Lower leg skin (tissue), 4 donors: ENCODE results near the gene GNG7. TPM values are rescaled to one million over a fixed set of nuclear protein-coding genes. Genes with fewer than 3 reads are reported as not detected.
A peak's percentile ranks its signal among the peaks of the same experiment; 100 is the strongest.
"Not testable (repeated sequence)": the region's sequence is repeated elsewhere in the genome, so short reads cannot be mapped to it uniquely, and the experiment has no call there.

ENCODE experiments used
- DNase-seq, 2 donors: peaks; one replicate each; pipeline ENCODE4 v3.0.0-alpha.2; 2019; ENCODE audit warnings: low spot score in 2 of 2
- H3K4me3 ChIP-seq: fragments of 200-600 bp; sonication (generic); 2 replicates; pipeline ENCODE4 v1.5.1; 2017; ENCODE audit warnings: mild to moderate bottlenecking, low read depth; ENCODE audit not compliant: poor library complexity, severe bottlenecking
- POLR2A ChIP-seq, 2 donors: fragments of 450-650 bp; IDR thresholded peaks; one replicate each; pipeline ENCODE4 v1.6.1; 2016 to 2017; ENCODE audit warnings: antibody characterized with exemption in 2 of 2, mild to moderate bottlenecking in 1 of 2, moderate library complexity in 1 of 2
- WGBS, 2 donors: methylation state at CpG; one replicate each; pipeline ENCODE4 v1.1.5; 2018; 5-methylcytosine and 5-hydroxymethylcytosine counted together
- intact Hi-C: fragments of 100-400 bp; cut with DNase I; formaldehyde crosslinking; loops from one replicate; pipeline ENCODE4 v1.15.0; 2023; ENCODE audit warnings: low total_unique reads
- total RNA-seq, 4 donors: library from RNA; depleted of rRNA; stranded (reverse); fragments of >200 nt; gene quantifications; one replicate each; pipeline ENCODE4 v1.1.0, GENCODE V29; 2016
- TF ChIP-seq, protein P1 (sequence below), 3 donors: fragments of 450-650 bp; IDR thresholded peaks; one replicate each; pipeline ENCODE4 v1.5.1; 2016; ENCODE audit warnings: antibody characterized with exemption in 3 of 3, mild to moderate bottlenecking in 3 of 3, moderate library complexity in 2 of 3

The GNG7 gene
- total RNA-seq, 4 donors from 2014 or later, result 0.59 to 3.4 (median 2.4) TPM

DNA sequence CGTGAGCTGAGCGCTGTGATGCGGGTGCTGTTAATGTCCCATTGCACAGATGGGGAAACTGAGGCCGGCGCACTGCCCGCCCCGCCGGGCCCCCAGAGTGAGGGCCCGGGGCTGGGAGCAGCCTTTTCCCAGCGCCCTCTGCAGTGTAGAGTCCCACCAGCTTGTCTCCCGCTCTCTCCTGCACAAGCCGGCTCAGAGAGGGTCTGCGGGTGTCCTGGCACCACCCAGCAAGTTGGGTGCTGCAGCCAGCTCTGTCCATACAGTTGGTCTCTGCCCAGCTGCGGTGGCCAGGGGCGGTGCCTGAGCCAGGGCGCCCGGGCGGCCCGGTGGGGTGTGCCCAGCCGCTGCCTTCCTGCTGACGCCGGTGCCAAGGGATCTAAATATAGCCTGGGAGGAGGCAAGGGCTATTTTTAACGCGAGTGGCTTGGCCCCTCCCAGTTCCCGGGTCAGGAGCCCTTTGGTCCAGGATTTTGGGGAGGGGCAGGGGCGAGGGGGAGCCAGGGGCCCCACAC, 207.3 kb downstream of the GNG7 start:
- no peak overlapping the region for H3K4me3 ChIP-seq
- TF ChIP-seq POLR2A (IDR thresholded peaks at IDR 0.05), result no peak
- TF ChIP-seq, protein P1, sequence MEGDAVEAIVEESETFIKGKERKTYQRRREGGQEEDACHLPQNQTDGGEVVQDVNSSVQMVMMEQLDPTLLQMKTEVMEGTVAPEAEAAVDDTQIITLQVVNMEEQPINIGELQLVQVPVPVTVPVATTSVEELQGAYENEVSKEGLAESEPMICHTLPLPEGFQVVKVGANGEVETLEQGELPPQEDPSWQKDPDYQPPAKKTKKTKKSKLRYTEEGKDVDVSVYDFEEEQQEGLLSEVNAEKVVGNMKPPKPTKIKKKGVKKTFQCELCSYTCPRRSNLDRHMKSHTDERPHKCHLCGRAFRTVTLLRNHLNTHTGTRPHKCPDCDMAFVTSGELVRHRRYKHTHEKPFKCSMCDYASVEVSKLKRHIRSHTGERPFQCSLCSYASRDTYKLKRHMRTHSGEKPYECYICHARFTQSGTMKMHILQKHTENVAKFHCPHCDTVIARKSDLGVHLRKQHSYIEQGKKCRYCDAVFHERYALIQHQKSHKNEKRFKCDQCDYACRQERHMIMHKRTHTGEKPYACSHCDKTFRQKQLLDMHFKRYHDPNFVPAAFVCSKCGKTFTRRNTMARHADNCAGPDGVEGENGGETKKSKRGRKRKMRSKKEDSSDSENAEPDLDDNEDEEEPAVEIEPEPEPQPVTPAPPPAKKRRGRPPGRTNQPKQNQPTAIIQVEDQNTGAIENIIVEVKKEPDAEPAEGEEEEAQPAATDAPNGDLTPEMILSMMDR (IDR thresholded peaks at IDR 0.05), result no peak
- peak; percentile 80 to 96 for DNase-seq
- 0 to 2% methylated on average over 12 to 24 of the region's 26 CpGs for WGBS, 2 donors
- intact Hi-C loops, result no loop called here

GRCh38 chr19:2494447-2495129, 207.9 kb downstream of the GNG7 start:
- no peak overlapping the region for H3K4me3 ChIP-seq
- intact Hi-C loops, result no loop called here
- peak; percentile 54 to 97 for DNase-seq
- WGBS, 2 donors, result 9 to 10% methylated on average over 31 to 40 of the region's 72 CpGs
- TF ChIP-seq, protein P1 (IDR thresholded peaks at IDR 0.05), result no peak

DNA sequence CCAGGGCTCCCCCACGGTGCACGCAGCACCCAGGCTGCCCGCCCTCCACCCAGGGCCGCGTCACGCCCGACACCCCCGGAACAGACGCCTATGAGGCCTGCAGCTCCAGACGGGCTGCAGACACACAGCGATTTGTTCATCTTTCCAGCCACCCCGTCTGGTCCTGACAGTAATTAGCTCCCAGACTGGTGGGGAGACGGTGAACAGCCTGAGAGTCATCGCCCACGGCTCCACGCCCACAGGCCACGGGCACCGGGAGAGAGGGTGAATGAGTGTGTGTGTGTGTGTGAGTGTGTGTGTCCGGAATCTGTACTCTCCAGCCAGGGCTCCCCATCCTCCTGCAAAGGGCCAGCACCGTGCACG, 208.4 kb downstream of the GNG7 start:
- no peak overlapping the region for H3K4me3 ChIP-seq
- intact Hi-C loops, result no loop called here
- TF ChIP-seq, protein P1 (IDR thresholded peaks at IDR 0.05), result no peak
- no peak for TF ChIP-seq POLR2A (IDR thresholded peaks at IDR 0.05)
- DNase-seq, result no peak
- 26 to 28% methylated on average over 19 to 21 of the region's 21 CpGs for WGBS, 2 donors

DNA sequence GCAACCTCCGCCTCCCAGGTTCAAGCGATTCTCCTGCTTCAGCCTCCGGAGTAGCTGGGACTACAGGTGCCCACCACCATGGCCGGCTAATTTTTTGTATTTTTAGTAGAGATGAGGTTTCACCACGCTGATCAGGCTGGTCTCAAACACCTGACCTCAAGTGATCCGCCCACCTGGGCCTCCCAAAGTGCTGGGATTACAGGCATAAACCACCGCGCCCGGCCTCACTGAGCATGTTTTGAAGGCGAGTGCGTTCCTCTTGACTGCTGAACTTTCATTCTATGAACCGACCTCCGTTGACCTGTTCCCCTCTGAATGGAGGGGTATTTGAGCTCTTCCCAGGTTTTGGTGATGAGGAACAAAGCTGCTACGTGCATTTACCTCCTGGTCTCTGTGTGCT, 209.0 kb downstream of the GNG7 start:
- H3K4me3 ChIP-seq, intact Hi-C loops, DNase-seq: not testable (repeated sequence)
- 83 to 84% methylated on average over 14 of the region's 14 CpGs for WGBS, 2 donors

DNA sequence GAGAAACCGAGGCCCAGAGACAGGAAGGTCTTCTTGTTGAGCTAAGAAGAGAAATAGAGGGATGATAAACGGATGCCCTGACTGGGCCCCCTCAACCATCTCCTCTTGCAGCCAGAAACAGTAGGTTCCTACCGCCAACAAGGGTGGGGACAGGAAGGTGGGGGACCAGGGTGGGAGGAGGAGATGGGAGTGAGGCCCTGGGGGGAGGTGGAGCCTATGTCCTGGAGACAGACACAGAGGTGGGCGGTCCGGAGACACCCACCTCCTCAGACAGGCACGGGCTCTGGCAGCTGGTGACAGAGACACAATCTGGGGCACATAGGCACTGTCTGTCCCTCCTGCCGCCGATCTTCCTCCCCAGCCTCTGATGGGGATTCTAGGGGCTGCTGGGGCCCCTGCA, 209.6 kb downstream of the GNG7 start:
- WGBS, 2 donors, result 70 to 74% methylated on average over 8 of the region's 8 CpGs
- no peak for DNase-seq
- no peak for TF ChIP-seq POLR2A (IDR thresholded peaks at IDR 0.05)
- TF ChIP-seq, protein P1 (IDR thresholded peaks at IDR 0.05), result no peak
- intact Hi-C loops, result no loop called here
- H3K4me3 ChIP-seq, result no peak overlapping the region

DNA sequence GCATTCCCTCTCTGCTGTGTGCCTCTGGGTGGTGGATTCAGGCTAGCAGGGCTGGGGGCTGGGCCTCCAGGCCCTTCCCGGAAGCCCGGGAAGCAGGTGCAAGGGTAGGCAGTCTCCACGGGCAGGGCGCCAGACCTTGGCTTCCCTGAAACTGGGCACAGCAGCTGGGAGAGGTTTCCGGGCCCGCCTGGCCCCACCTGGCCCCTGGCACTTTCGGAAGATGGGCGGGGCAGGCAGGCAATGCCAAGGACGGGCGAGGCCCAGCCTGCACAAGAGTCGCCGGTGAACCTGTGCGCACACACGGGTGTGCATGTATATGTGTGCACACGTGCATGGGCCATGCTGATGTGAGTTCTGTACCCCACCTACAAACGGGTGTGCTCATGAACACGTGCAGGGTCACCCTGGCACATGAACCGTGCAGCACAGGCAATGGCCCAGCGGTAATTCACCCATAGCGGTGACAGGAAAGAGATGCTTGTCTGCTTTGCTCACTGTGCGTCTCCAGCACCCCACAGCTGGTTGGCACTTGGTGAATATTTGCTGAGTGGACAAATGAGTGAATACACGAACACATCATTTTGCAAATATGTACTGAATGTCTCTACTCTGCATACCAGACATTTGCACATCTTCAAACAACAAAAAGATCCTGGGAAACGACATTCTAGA, 211.2 kb downstream of the GNG7 start:
- intact Hi-C loops, result no loop called here
- H3K4me3 ChIP-seq, result no peak overlapping the region
- WGBS, 2 donors, result 23 to 33% methylated on average over 13 to 23 of the region's 23 CpGs
- TF ChIP-seq, protein P1 (IDR thresholded peaks at IDR 0.05), result no peak
- no peak for TF ChIP-seq POLR2A (IDR thresholded peaks at IDR 0.05)
- DNase-seq, result peak; percentile 67 to 93
